ENCODE measurements around the gene GAB1. TPM values are rescaled to one million over a fixed set of nuclear protein-coding genes. Genes with fewer than 3 reads are reported as not detected.
A peak's percentile ranks its signal among the peaks of the same experiment; 100 is the strongest.

Gene GAB1
- total RNA-seq, 1 donor from 2014 or later: 31.0 TPM

- no peaks in the 10 kb centered on the region for H3K27me3 ChIP-seq
- intact Hi-C loops (cut with DNase I): no loop called here
- no peak for DNase-seq (ENCODE audit: low spot score in 2 of 2)
- H3K4me1 ChIP-seq: peaks cover 14 to 34% of the 10 kb centered on the region in 2 donors
- no peak for TF ChIP-seq CTCF (IDR thresholded peaks at IDR 0.05)
- H3K9me3 ChIP-seq: no peaks in the 10 kb centered on the region
- H3K4me3 ChIP-seq: peak overlapping the region; percentile 4 to 28
- H3K27ac ChIP-seq: no peak overlapping the region
- no peaks in the 10 kb centered on the region for H3K36me3 ChIP-seq
Measured at GRCh38 chr4:143344041-143344440, 7.4 kb downstream of the GAB1 start.

GRCh38 chr4:143344774-143345173, 8.1 kb downstream of the GAB1 start:
- peak overlapping the region; percentile 4 to 28 for H3K4me3 ChIP-seq
- H3K27ac ChIP-seq: no peak overlapping the region
- DNase-seq (ENCODE audit: low spot score in 2 of 2): no peak
- no peaks in the 10 kb centered on the region for H3K9me3 ChIP-seq
- TF ChIP-seq CTCF (IDR thresholded peaks at IDR 0.05): no peak
- H3K27me3 ChIP-seq: no peaks in the 10 kb centered on the region
- no peaks in the 10 kb centered on the region for H3K36me3 ChIP-seq
- peaks cover 14 to 32% of the 10 kb centered on the region in 2 donors for H3K4me1 ChIP-seq
- intact Hi-C loops (cut with DNase I): loop anchor here (1.0 kb wide), 1 partner anchor 7 kb away; no protein-coding TSS in a partner anchor

- TF ChIP-seq CTCF (IDR thresholded peaks at IDR 0.05): no peak
- no peak for DNase-seq (ENCODE audit: low spot score in 2 of 2)
- H3K27ac ChIP-seq: no peak overlapping the region
- H3K4me1 ChIP-seq: peaks cover 14 to 32% of the 10 kb centered on the region in 2 donors
- H3K27me3 ChIP-seq: no peaks in the 10 kb centered on the region
- no peaks in the 10 kb centered on the region for H3K36me3 ChIP-seq
- H3K4me3 ChIP-seq: peak overlapping the region in 1 of 2 donors; percentile 28
- no peaks in the 10 kb centered on the region for H3K9me3 ChIP-seq
- intact Hi-C loops (cut with DNase I): loop anchor here (1.0 kb wide), 1 partner anchor 8 kb away; no protein-coding TSS in a partner anchor
Measured at GRCh38 chr4:143345356-143345755, 8.7 kb downstream of the GAB1 start.

- H3K27ac ChIP-seq: no peak overlapping the region
- no peaks in the 10 kb centered on the region for H3K9me3 ChIP-seq
- DNase-seq (ENCODE audit: low spot score in 2 of 2): no peak
- H3K36me3 ChIP-seq: no peaks in the 10 kb centered on the region
- H3K4me1 ChIP-seq: peaks cover 14 to 34% of the 10 kb centered on the region in 2 donors
- intact Hi-C loops (cut with DNase I): loop anchor here (2.0 kb wide), 1 partner anchor 15 kb away; no protein-coding TSS in a partner anchor
- no peak for TF ChIP-seq CTCF (IDR thresholded peaks at IDR 0.05)
- H3K27me3 ChIP-seq: no peaks in the 10 kb centered on the region
- H3K4me3 ChIP-seq: peak overlapping the region in 1 of 2 donors; percentile 28
Measured at GRCh38 chr4:143346206-143346605, 9.5 kb downstream of the GAB1 start.

GRCh38 chr4:143347484-143348111, 10.9 kb downstream of the GAB1 start:
- Histone ChIP-seq H3K36me3 (no peaks in the 10 kb centered on the region), H3K9me3 (no peaks in the 10 kb centered on the region), H3K4me3 (no peak overlapping the region), H3K4me1 (peaks cover 23 to 42% of the 10 kb centered on the region in 2 donors), H3K27me3 (no peaks in the 10 kb centered on the region), H3K27ac (no peak overlapping the region)
- TF ChIP-seq CTCF (IDR thresholded peaks at IDR 0.05): no peak
- intact Hi-C loops (cut with DNase I): loop anchor here (2.0 kb wide), 1 partner anchor 13 kb away; no protein-coding TSS in a partner anchor
- no peak for DNase-seq (ENCODE audit: low spot score in 2 of 2)

Data from ascending aorta (tissue), 2 donors.